K562 (cell line): Measurements from ENCODE around the gene ING5. TPM values are rescaled to one million over a fixed set of nuclear protein-coding genes. Genes with fewer than 3 reads are reported as not detected.

ENCODE experiments used
- ATAC-seq: fragments of 200-7000 bp; cut with Tn5 transposase; 3 replicates; pipeline ENCODE4 v1.9.1; 2020; ENCODE audit warnings: moderate library complexity
- BruUV-seq: library from RNA; stranded (reverse); fragments of 400-500 nt; replicated peaks from 2 replicates; lab custom pipeline; 2021; lab: Mats Ljungman, UMichigan
- CTCF ChIA-PET: fragments of 300-600 bp; formaldehyde crosslinking; extraction: SDS; loops from one replicate; lab custom pipeline; 2021; ENCODE audit warnings: low intra/inter-chr PET ratio; lab: Yijun Ruan, JAX
- POLR2A ChIA-PET: fragments of 300-600, 350-650 bp; sonication (Branson Sonifier 250); formaldehyde crosslinking; extraction: SDS; loops from one replicate; lab custom pipeline; 2021; ENCODE audit warnings: antibody characterized with exemption, inconsistent platforms; lab: Yijun Ruan, JAX
- DNase-seq, 4 experiments: peaks; one replicate each; pipeline versions ENCODE4 v3.0.0 to v3.0.0-alpha.2; 2011 to 2018; ENCODE audit warnings: low spot score in 3 of 4, mixed read lengths in 3 of 4; ENCODE audit errors: extremely low read depth in 1 of 4
- FAIRE-seq: peaks from 2 replicates; lab custom pipeline; 2011; peaks lifted over from hg19 to GRCh38; lab: Jason Lieb, UNC
- H2AFZ ChIP-seq: 2 replicates; pipeline ENCODE4 v1.6.0; 2011; ENCODE audit warnings: low read depth, low read length, control low read depth, inconsistent platforms
- H3K27ac ChIP-seq: fragments of 200-600 bp; 3 replicates; pipeline ENCODE4 v1.8.0; 2011; ENCODE audit warnings: low read depth, mild to moderate bottlenecking, control low read depth, inconsistent platforms, low read length, moderate library complexity, mixed read lengths; ENCODE audit errors: extremely low read depth
- H3K27me3 ChIP-seq, 2 experiments: fragments of 300-600 bp in 1 of 2; 2 replicates in 1 of 2; 3 replicates in 1 of 2; pipeline versions ENCODE4 v1.6.0 to v1.8.0; 2011; ENCODE audit warnings: inconsistent platforms in 2 of 2, low read length in 2 of 2, mild to moderate bottlenecking in 1 of 2, mixed read lengths in 1 of 2, moderate library complexity in 1 of 2; ENCODE audit not compliant: control insufficient read depth in 2 of 2, insufficient read depth in 2 of 2
- H3K36me3 ChIP-seq: fragments of 300-600 bp; 3 replicates; pipeline ENCODE4 v1.8.0; 2011; ENCODE audit warnings: mild to moderate bottlenecking, low read length, inconsistent platforms; ENCODE audit not compliant: control insufficient read depth, insufficient read depth
- H3K4me1 ChIP-seq, 2 experiments: fragments of 200-600 bp in 1 of 2; replicated peaks in 1 of 2; 2 replicates in 1 of 2; 3 replicates in 1 of 2; pipeline versions ENCODE4 v1.5.1 to v1.8.0; 2011; ENCODE audit warnings: inconsistent platforms in 2 of 2, low read length in 2 of 2, mild to moderate bottlenecking in 1 of 2, mixed read lengths in 1 of 2, moderate library complexity in 1 of 2; ENCODE audit not compliant: control insufficient read depth in 2 of 2, insufficient read depth in 2 of 2
- H3K4me2 ChIP-seq: 2 replicates; pipeline ENCODE4 v1.6.1; 2011; ENCODE audit warnings: low read length, control low read depth, inconsistent platforms, mixed read lengths; ENCODE audit not compliant: insufficient read depth
- H3K4me3 ChIP-seq: fragments of 200-600 bp; sonication (generic), shearing (Covaris generic); 2 replicates; pipeline ENCODE4 v1.5.1; 2016; ENCODE audit warnings: control low read depth, inconsistent platforms
- H3K79me2 ChIP-seq: fragments of 200-600 bp; 3 replicates; pipeline ENCODE4 v1.8.0; 2011; ENCODE audit warnings: low read length, inconsistent platforms; ENCODE audit not compliant: control insufficient read depth, insufficient read depth
- H3K9ac ChIP-seq, 2 experiments: 2 replicates each; pipeline versions ENCODE4 v1.6.0 to v1.6.1; 2011; ENCODE audit warnings: low read depth in 2 of 2, low read length in 2 of 2, control low read depth in 1 of 2, inconsistent platforms in 1 of 2, mild to moderate bottlenecking in 1 of 2, mixed read lengths in 1 of 2; ENCODE audit not compliant: insufficient read depth in 1 of 2
- H3K9me1 ChIP-seq: one replicate; pipeline ENCODE4 v1.6.0; 2011; ENCODE audit warnings: inconsistent platforms, mild to moderate bottlenecking, low read length, moderate library complexity; ENCODE audit not compliant: control insufficient read depth, insufficient read depth
- H3K9me3 ChIP-seq: replicated peaks from 2 replicates; pipeline ENCODE4 v1.5.1; 2011; ENCODE audit warnings: low read depth, low read length, inconsistent platforms; ENCODE audit not compliant: control insufficient read depth, insufficient read depth
- H4K20me1 ChIP-seq: replicated peaks from 2 replicates; pipeline ENCODE4 v1.6.1; 2011; ENCODE audit warnings: low read length, inconsistent platforms, mixed read lengths; ENCODE audit not compliant: control insufficient read depth, insufficient read depth
- BCOR ChIP-seq: fragments of 450-650 bp; IDR thresholded peaks from 2 replicates; pipeline ENCODE4 v1.6.1; 2016
- BRF2 ChIP-seq: IDR thresholded peaks from 3 replicates; pipeline ENCODE4 v1.6.1; 2011; ENCODE audit warnings: borderline replicate concordance, mild to moderate bottlenecking; ENCODE audit not compliant: insufficient read length, insufficient read depth
- CHCHD3 ChIP-seq: fragments of 250-450 bp; sonication (Bioruptor Pico); IDR thresholded peaks from 2 replicates; pipeline ENCODE4 v2.1.2; 2022; ENCODE audit warnings: mild to moderate bottlenecking
- ELF4 ChIP-seq: fragments of 450-650 bp; formaldehyde crosslinking; IDR thresholded peaks from 2 replicates; pipeline ENCODE4 v1.4.0; 2022; ENCODE audit warnings: missing genetic modification characterization
- ETV1 ChIP-seq: fragments of 450-650 bp; conservative IDR thresholded peaks from 2 replicates; pipeline ENCODE4 v1.6.1; 2016; ENCODE audit warnings: missing genetic modification characterization, control low read depth, low read depth, missing compliant biosample characterization
- KHSRP ChIP-seq: fragments of 450-650 bp; IDR thresholded peaks from 2 replicates; pipeline ENCODE4 v1.6.1; 2017
- ZNF551 ChIP-seq: fragments of 250-450 bp; sonication (Bioruptor Pico); IDR thresholded peaks from 2 replicates; pipeline ENCODE4 v1.5.0; 2021; ENCODE audit warnings: mild to moderate bottlenecking, moderate library complexity
- ZZZ3 ChIP-seq: fragments of 450-650 bp; IDR thresholded peaks from 2 replicates; pipeline ENCODE4 v1.6.1; 2016; ENCODE audit warnings: antibody characterized with exemption, mild to moderate bottlenecking, moderate library complexity
- WGBS: fragments of 100-300 bp; shearing (Covaris generic); methylation state at CpG from one replicate; pipeline ENCODE4 v1.1.6; 2016; ENCODE audit warnings: low coverage, mixed read lengths; ENCODE audit not compliant: insufficient coverage; ENCODE audit errors: missing lambda C conversion rate; 5-methylcytosine and 5-hydroxymethylcytosine counted together
- in situ Hi-C: fragments of 300-500 bp; cut with MboI; formaldehyde crosslinking; loops from 4 replicates; pipeline ENCODE4 v1.15.0; 2018; ENCODE audit warnings: inconsistent platforms, mixed read lengths
- intact Hi-C: fragments of 100-400 bp; cut with micrococcal nuclease; formaldehyde crosslinking; loops from 2 replicates; pipeline ENCODE4 v1.14.2; 2022
- polyA plus RNA-seq, 8 experiments: library from polyadenylated mRNA; depleted of rRNA in 4 of 8; stranded (reverse) in 5 of 8; unstranded in 3 of 8; fragments of >200 nt; fragmentation: Nextera tagmentation in 2 of 8; fragmentation: Illumina TruSeq in 1 of 8; extraction: Ambion mirVana in 2 of 8; extraction: Trizol in 1 of 8; gene quantifications; 2 replicates each; pipeline versions ENCODE4 v1.2.1 to v1.2.3, GENCODE V29; 2011 to 2014; ENCODE audit warnings: inconsistent platforms in 1 of 8, missing spikeins in 1 of 8
- total RNA-seq, 7 experiments: library from RNA; depleted of rRNA in 6 of 7; stranded (reverse); fragments of >200 nt in 6 of 7; fragmentation: Illumina TruSeq in 2 of 7; extraction: Trizol in 2 of 7; gene quantifications; 2 replicates each; pipeline versions ENCODE4 v1.2.1 to v1.2.3, GENCODE V29; 2011 to 2021; ENCODE audit warnings: low replicate concordance in 1 of 7
- TF ChIP-seq, protein P1 (sequence below): fragments of 450-650 bp; IDR thresholded peaks from 2 replicates; pipeline ENCODE4 v1.6.1; 2014; ENCODE audit warnings: low read depth, mild to moderate bottlenecking, moderate library complexity, borderline replicate concordance
- TF ChIP-seq, protein P2 (sequence below): fragments of 250-450 bp; sonication (Bioruptor Pico); IDR thresholded peaks from 2 replicates; pipeline ENCODE4 v1.5.0; 2021

ING5 gene
- total and polyA plus RNA-seq, 9 of the 15 experiments (the other 6 are each of a cell fraction or from before 2014, with no cell fraction given) = 10.4 to 53.3 (median 27.9) TPM

DNA sequence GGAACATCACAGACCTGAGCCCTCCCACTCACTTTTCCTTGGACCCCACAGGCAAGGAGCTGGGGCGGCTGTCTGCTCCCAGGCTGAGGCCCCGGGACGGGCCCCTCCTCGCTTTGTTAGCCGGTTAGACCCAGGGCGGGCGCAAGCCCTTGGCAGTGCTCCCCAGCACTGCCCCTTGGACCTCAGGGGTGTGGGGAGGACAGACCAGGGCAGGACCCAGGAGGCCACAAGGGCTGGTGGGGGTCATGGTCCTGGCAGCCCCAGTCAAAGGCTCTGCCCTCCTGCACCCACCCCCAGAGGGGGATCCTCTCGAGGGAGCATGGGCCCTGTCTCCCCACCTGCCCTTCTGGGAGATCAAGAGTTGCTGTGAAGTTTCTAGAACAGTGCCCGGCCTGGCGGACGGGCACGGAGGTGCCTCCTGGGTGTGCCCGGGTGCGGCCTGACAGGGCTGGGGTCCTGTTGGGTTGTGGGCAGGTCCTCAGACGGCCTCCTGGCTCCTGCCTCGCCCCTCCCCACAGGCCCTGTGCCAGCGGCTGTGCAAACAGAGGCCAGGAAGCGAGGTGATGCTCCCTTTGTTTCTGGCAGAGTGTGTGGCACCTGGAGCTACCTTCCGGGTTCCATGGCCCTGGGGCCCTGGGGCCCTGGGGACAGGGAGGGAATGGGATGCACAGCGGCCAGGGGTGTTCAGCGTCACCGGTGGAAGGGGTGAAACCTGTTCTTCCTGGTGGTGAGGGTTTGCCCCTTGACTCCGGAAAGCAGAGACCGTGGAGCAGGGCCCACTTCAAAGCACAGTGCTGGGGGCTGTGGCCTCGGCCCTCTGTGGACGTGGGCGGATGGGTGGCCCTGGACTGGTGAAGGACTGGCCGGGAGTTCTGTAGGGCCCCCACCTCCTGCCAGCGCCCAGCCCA, 71.9 kb downstream of the ING5 start:
- Histone ChIP-seq H3K9ac (no peak overlapping the region), H3K9me1 (no peaks in the 10 kb centered on the region), H2AFZ (no peak overlapping the region), H3K27me3 (no peaks in the 10 kb centered on the region), H3K79me2 (no peaks in the 10 kb centered on the region), H3K9me3 (no peaks in the 10 kb centered on the region), H3K4me3 (no peak overlapping the region), H4K20me1 (no peaks in the 10 kb centered on the region), H3K4me2 (no peak overlapping the region), H3K27ac (no peak overlapping the region), H3K4me1 (peaks cover 0 to 70% of the 10 kb centered on the region in 2 experiments; a peak in 2 of 5 replicates), H3K36me3 (no peaks in the 10 kb centered on the region)
- FAIRE-seq (no peak), DNase-seq (peak in 1 of 4 experiments; percentile 2), ATAC-seq (no peak)
- 62% methylated on average over 9 of the region's 29 CpGs for WGBS
- ChIA-PET CTCF (no interaction called here), POLR2A (interaction anchor here (0.7 to 1.4 kb wide), 3 partner anchors 9 to 97 kb away, joined by 3 to 5 read pairs (median 5); no protein-coding TSS in a partner anchor)
- in situ Hi-C loops (no loop called here), intact Hi-C loops (no loop called here)
- BruUV-seq = no TSS peak
- no peak for TF ChIP-seq KHSRP
- TF ChIP-seq ETV1 (tag) = no peak
- TF ChIP-seq, protein P1, sequence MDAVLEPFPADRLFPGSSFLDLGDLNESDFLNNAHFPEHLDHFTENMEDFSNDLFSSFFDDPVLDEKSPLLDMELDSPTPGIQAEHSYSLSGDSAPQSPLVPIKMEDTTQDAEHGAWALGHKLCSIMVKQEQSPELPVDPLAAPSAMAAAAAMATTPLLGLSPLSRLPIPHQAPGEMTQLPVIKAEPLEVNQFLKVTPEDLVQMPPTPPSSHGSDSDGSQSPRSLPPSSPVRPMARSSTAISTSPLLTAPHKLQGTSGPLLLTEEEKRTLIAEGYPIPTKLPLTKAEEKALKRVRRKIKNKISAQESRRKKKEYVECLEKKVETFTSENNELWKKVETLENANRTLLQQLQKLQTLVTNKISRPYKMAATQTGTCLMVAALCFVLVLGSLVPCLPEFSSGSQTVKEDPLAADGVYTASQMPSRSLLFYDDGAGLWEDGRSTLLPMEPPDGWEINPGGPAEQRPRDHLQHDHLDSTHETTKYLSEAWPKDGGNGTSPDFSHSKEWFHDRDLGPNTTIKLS = no peak
- TF ChIP-seq BRF2 = no peak
- TF ChIP-seq ZZZ3 = no peak
- TF ChIP-seq, protein P2, sequence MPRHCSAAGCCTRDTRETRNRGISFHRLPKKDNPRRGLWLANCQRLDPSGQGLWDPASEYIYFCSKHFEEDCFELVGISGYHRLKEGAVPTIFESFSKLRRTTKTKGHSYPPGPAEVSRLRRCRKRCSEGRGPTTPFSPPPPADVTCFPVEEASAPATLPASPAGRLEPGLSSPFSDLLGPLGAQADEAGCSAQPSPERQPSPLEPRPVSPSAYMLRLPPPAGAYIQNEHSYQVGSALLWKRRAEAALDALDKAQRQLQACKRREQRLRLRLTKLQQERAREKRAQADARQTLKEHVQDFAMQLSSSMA (CRISPR knock-in tag) = no peak
- TF ChIP-seq CHCHD3 (CRISPR knock-in tag) = no peak
- TF ChIP-seq ELF4 = no peak
- TF ChIP-seq ZNF551 (CRISPR knock-in tag) = no peak
- no peak for TF ChIP-seq BCOR
